K562 (cell line): ENCODE measurements around the gene JAM2. TPM values are rescaled to one million over a fixed set of nuclear protein-coding genes. Genes with fewer than 3 reads are reported as not detected.
A peak's percentile ranks its signal among the peaks of the same experiment; 100 is the strongest.

Experiments
- CAMTA2 ChIP-seq: fragments of 250-450 bp; sonication (Bioruptor Pico); conservative IDR thresholded peaks from 2 replicates; pipeline ENCODE4 v1.5.1; 2022
- CBX5 ChIP-seq: IDR thresholded peaks from 2 replicates; pipeline ENCODE4 v1.6.1; 2014; ENCODE audit warnings: low read depth, borderline replicate concordance
- CREB3L1 ChIP-seq: fragments of 450-650 bp; IDR thresholded peaks from 2 replicates; pipeline ENCODE4 v1.6.1; 2014; ENCODE audit warnings: low read depth, mild to moderate bottlenecking, moderate library complexity, borderline replicate concordance
- DPF2 ChIP-seq: fragments of 450-650 bp; IDR thresholded peaks from 2 replicates; pipeline ENCODE4 v1.6.1; 2016
- HSF4 ChIP-seq: fragments of 250-450 bp; sonication (Bioruptor Pico); IDR thresholded peaks from 2 replicates; pipeline ENCODE4 v2.1.2; 2022; ENCODE audit warnings: mild to moderate bottlenecking, moderate library complexity, borderline replicate concordance
- MGA ChIP-seq: fragments of 450-650 bp; IDR thresholded peaks from 2 replicates; pipeline ENCODE4 v1.6.1; 2016; ENCODE audit warnings: mild to moderate bottlenecking, moderate library complexity
- SMAD3 ChIP-seq: fragments of 450-650 bp; formaldehyde crosslinking; conservative IDR thresholded peaks from 2 replicates; pipeline ENCODE4 v1.4.0; 2020; ENCODE audit warnings: mild to moderate bottlenecking
- SOX6 ChIP-seq: fragments of 450-650 bp; IDR thresholded peaks from 2 replicates; pipeline ENCODE4 v1.6.1; 2014; ENCODE audit warnings: mild to moderate bottlenecking
- TAF9B ChIP-seq: fragments of 450-650 bp; IDR thresholded peaks from 2 replicates; pipeline ENCODE4 v1.6.1; 2018; ENCODE audit warnings: mild to moderate bottlenecking; ENCODE audit not compliant: partially characterized antibody
- TRIM25 ChIP-seq: fragments of 450-650 bp; IDR thresholded peaks from 2 replicates; pipeline ENCODE4 v1.7.0; 2016; ENCODE audit warnings: borderline replicate concordance
- ZBED1 ChIP-seq: IDR thresholded peaks from 2 replicates; pipeline ENCODE4 v1.6.1; 2014
- ZNF224 ChIP-seq: sonication (generic); formaldehyde crosslinking; IDR thresholded peaks from 2 replicates; pipeline ENCODE4 v1.8.0; 2022; ENCODE audit warnings: mild to moderate bottlenecking, missing genetic modification reagents
- ZNF384 ChIP-seq: IDR thresholded peaks from 2 replicates; pipeline ENCODE4 v1.6.1; 2012; ENCODE audit warnings: low read depth, low read length, improper control_type of control experiment
- polyA plus RNA-seq, 8 experiments: library from polyadenylated mRNA; depleted of rRNA in 4 of 8; stranded (reverse) in 5 of 8; unstranded in 3 of 8; fragments of >200 nt; fragmentation: Nextera tagmentation in 2 of 8; fragmentation: Illumina TruSeq in 1 of 8; extraction: Ambion mirVana in 2 of 8; extraction: Trizol in 1 of 8; gene quantifications; 2 replicates each; pipeline versions ENCODE4 v1.2.1 to v1.2.3, GENCODE V29; 2011 to 2014; ENCODE audit warnings: inconsistent platforms in 1 of 8, missing spikeins in 1 of 8
- total RNA-seq, 7 experiments: library from RNA; depleted of rRNA in 6 of 7; stranded (reverse); fragments of >200 nt in 6 of 7; fragmentation: Illumina TruSeq in 2 of 7; extraction: Trizol in 2 of 7; gene quantifications; 2 replicates each; pipeline versions ENCODE4 v1.2.1 to v1.2.3, GENCODE V29; 2011 to 2021; ENCODE audit warnings: low replicate concordance in 1 of 7

Gene JAM2
- total and polyA plus RNA-seq, 9 of the 15 experiments (the other 6 are each of a cell fraction or from before 2014, with no cell fraction given), result 0.03 to 0.08 (median 0.07) TPM; not detected in 6

GRCh38 chr21:25734904-25735645 is 96.0 kb downstream of the JAM2 start, which contains the start of the genes ATP5PF and GABPA (continued):
- no peak for TF ChIP-seq CAMTA2 (CRISPR knock-in tag)
- TF ChIP-seq TAF9B, result peak; percentile 81
- no peak for TF ChIP-seq HSF4 (CRISPR knock-in tag)
- TF ChIP-seq ZBED1, result peak; percentile 39; the same call in 1 of the 2 replicates
- TF ChIP-seq TRIM25, result 0 out of 2 replicates have a peak, but pooled peaks have one; percentile 66
- peak; percentile 53; the same call in 1 of the 2 replicates for TF ChIP-seq SOX6
- peak; percentile 87 for TF ChIP-seq CREB3L1
- 0 out of 2 replicates have a peak, but pooled peaks have one; percentile 20 for TF ChIP-seq ZNF224 (CRISPR knock-in tag)
- no peak; the same call in 1 of the 2 replicates for TF ChIP-seq DPF2
- TF ChIP-seq ZNF384, result peak; percentile 36; the same call in 1 of the 2 replicates
- peak; percentile 77 for TF ChIP-seq CBX5
- 0 out of 2 replicates have a peak, but pooled peaks have one; percentile 28 for TF ChIP-seq SMAD3
- TF ChIP-seq MGA, result peak; percentile 84
